GM19240 (cell line): ENCODE data around the gene COG7.

Experiments
- DNase-seq: peaks from one replicate; pipeline ENCODE4 v3.0.0; 2011; ENCODE audit warnings: low spot score; ENCODE audit not compliant: insufficient read length

Gene COG7

GRCh38 chr16:23362460-23363317 is 90.3 kb downstream of the COG7 start:
- DNase-seq: no peak

GRCh38 chr16:23359092-23359760 is 93.8 kb downstream of the COG7 start:
- no peak for DNase-seq

GRCh38 chr16:23357761-23358290 is 95.2 kb downstream of the COG7 start:
- no peak for DNase-seq

GRCh38 chr16:23356941-23357340 is 96.0 kb downstream of the COG7 start:
- no peak for DNase-seq

- DNase-seq: no peak
Measured at GRCh38 chr16:23355106-23355670, 97.8 kb downstream of the COG7 start.

GRCh38 chr16:23354246-23354645 is 98.7 kb downstream of the COG7 start:
- DNase-seq: no peak

GRCh38 chr16:23353440-23353839 is 99.5 kb downstream of the COG7 start:
- no peak for DNase-seq

GRCh38 chr16:23351360-23351759 is 101.6 kb downstream of the COG7 start:
- DNase-seq: no peak

- DNase-seq: no peak
Measured at GRCh38 chr16:23348579-23349469, 104.2 kb downstream of the COG7 start.

GRCh38 chr16:23345237-23345636 is 107.8 kb downstream of the COG7 start:
- no peak for DNase-seq

- DNase-seq: no peak
Measured at GRCh38 chr16:23343643-23344612, 109.1 kb downstream of the COG7 start.

GRCh38 chr16:23342083-23342640 is 110.8 kb downstream of the COG7 start:
- no peak for DNase-seq

- DNase-seq: no peak
Measured at GRCh38 chr16:23339787-23340186, 113.2 kb downstream of the COG7 start.
